ENCODE data around the gene SGO1.

DNA sequence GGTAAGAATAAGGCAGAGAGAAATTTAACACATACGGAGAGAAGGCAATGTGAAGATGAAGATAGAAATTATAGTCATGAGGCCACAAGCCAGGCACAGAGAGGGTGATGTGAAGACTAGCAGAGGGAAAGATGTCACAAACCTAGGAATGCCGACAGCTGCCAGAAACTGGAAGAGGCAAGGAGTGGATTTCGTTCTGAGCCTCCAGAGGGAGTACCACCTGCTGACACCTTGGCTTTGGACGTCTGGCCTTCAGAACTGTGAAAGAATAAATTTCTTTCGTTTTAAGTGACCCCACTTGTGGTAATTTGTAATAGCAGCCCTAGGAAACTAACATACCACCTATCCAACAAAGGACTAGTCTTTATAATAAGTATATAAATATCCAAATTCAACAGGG, 5.0 kb upstream of the SGO1 start:
- TF ChIP-seq CTCF (IDR thresholded peaks at IDR 0.05; ENCODE audit: low read depth, low read length), result no peak
- TF ChIP-seq EZH2phosphoT487 (IDR thresholded peaks at IDR 0.05; ENCODE audit: low read depth), result no peak
